GM23338 (cell line): ENCODE measurements around the gene C14orf119. TPM values are rescaled to one million over a fixed set of nuclear protein-coding genes. Genes with fewer than 3 reads are reported as not detected.
A peak's percentile ranks its signal among the peaks of the same experiment; 100 is the strongest.

Source experiments
- ATAC-seq: fragments of 200-7000 bp; cut with Tn5 transposase; 3 replicates; pipeline ENCODE4 v1.9.1; 2020
- DNase-seq: peaks from one replicate; pipeline ENCODE4 v3.0.0-alpha.2; 2015; ENCODE audit warnings: low spot score
- H2AFZ ChIP-seq: fragments of 200-600 bp; sonication (generic); 2 replicates; pipeline ENCODE4 v1.8.0; 2016; ENCODE audit warnings: antibody characterized with exemption, mild to moderate bottlenecking, moderate library complexity
- H3F3A ChIP-seq: fragments of 200-600 bp; sonication (generic); replicated peaks from 2 replicates; pipeline ENCODE4 v1.8.0; 2017; ENCODE audit warnings: antibody characterized with exemption, mixed run types, low read depth
- H3K27ac ChIP-seq: fragments of 200-600 bp; sonication (generic); 2 replicates; pipeline ENCODE4 v1.6.1; 2016; ENCODE audit warnings: low read depth
- H3K27me3 ChIP-seq: fragments of 200-600 bp; sonication (generic); 2 replicates; pipeline ENCODE4 v1.8.0; 2016; ENCODE audit warnings: mild to moderate bottlenecking, mixed run types, moderate library complexity; ENCODE audit not compliant: insufficient read depth
- H3K36me3 ChIP-seq: fragments of 200-600 bp; sonication (generic); 2 replicates; pipeline ENCODE4 v1.8.0; 2016; ENCODE audit warnings: mild to moderate bottlenecking; ENCODE audit not compliant: insufficient read depth
- H3K4me1 ChIP-seq: fragments of 200-600 bp; sonication (generic); 2 replicates; pipeline ENCODE4 v1.8.0; 2016; ENCODE audit warnings: mild to moderate bottlenecking, moderate library complexity; ENCODE audit not compliant: insufficient read depth
- H3K4me2 ChIP-seq: fragments of 200-600 bp; sonication (generic); 2 replicates; pipeline ENCODE4 v1.7.1; 2017; ENCODE audit warnings: mixed run types
- H3K4me3 ChIP-seq: fragments of 200-600 bp; sonication (generic); 2 replicates; pipeline ENCODE4 v1.6.1; 2016; ENCODE audit warnings: mixed run types
- H3K79me2 ChIP-seq: fragments of 200-600 bp; sonication (generic); replicated peaks from 2 replicates; pipeline ENCODE4 v1.8.0; 2017; ENCODE audit warnings: mild to moderate bottlenecking; ENCODE audit not compliant: insufficient read depth
- H3K9me2 ChIP-seq: fragments of 200-600 bp; sonication (generic); 2 replicates; pipeline ENCODE4 v1.8.0; 2017; ENCODE audit not compliant: insufficient read depth
- H4K20me1 ChIP-seq: fragments of 200-600 bp; sonication (generic); replicated peaks from 2 replicates; pipeline ENCODE4 v1.8.0; 2017; ENCODE audit warnings: mild to moderate bottlenecking; ENCODE audit not compliant: insufficient read depth
- H3K27ac Mint-ChIP-seq: 2 replicates; pipeline ENCODE4 v1.8.0; 2020; ENCODE audit warnings: inconsistent platforms, mild to moderate bottlenecking, moderate library complexity, mixed read lengths
- H3K27me3 Mint-ChIP-seq: 3 replicates; pipeline ENCODE4 v1.8.0; 2022; ENCODE audit warnings: low read depth, mild to moderate bottlenecking, moderate library complexity, mixed read lengths, inconsistent platforms; ENCODE audit not compliant: insufficient read depth, poor library complexity
- H3K36me3 Mint-ChIP-seq: 3 replicates; pipeline ENCODE4 v1.8.0; 2021; ENCODE audit warnings: low read depth, mild to moderate bottlenecking, inconsistent platforms, moderate library complexity, mixed read lengths
- H3K4me1 Mint-ChIP-seq: 3 replicates; pipeline ENCODE4 v1.8.0; 2020; ENCODE audit warnings: mild to moderate bottlenecking, inconsistent platforms, mixed read lengths
- H3K4me3 Mint-ChIP-seq: 3 replicates; pipeline ENCODE4 v1.8.0; 2021; ENCODE audit warnings: moderate library complexity, mild to moderate bottlenecking, inconsistent platforms, mixed read lengths
- H3K9me3 Mint-ChIP-seq: 3 replicates; pipeline ENCODE4 v1.8.0; 2020; ENCODE audit warnings: moderate library complexity, mild to moderate bottlenecking, inconsistent platforms, mixed read lengths
- CREB1 ChIP-seq: fragments of 250-450 bp; sonication (Bioruptor Pico); IDR thresholded peaks from 2 replicates; pipeline ENCODE4 v1.5.0; 2020; ENCODE audit warnings: low read depth, mild to moderate bottlenecking, moderate library complexity
- ETS1 ChIP-seq: IDR thresholded peaks from 2 replicates; pipeline ENCODE4 v1.6.1; 2016; ENCODE audit warnings: antibody characterized with exemption
- EZH2phosphoT487 ChIP-seq: fragments of 200-600 bp; sonication (generic); IDR thresholded peaks from one replicate; pipeline ENCODE4 v1.8.1; 2018; ENCODE audit warnings: antibody characterized with exemption; ENCODE audit not compliant: unreplicated experiment
- JUNB ChIP-seq: IDR thresholded peaks from one replicate; pipeline ENCODE4 v1.6.1; 2016; ENCODE audit warnings: antibody characterized with exemption; ENCODE audit not compliant: unreplicated experiment
- NANOG ChIP-seq: IDR thresholded peaks from 2 replicates; pipeline ENCODE4 v1.6.1; 2016; ENCODE audit warnings: antibody characterized with exemption, borderline replicate concordance
- STAT1 ChIP-seq: IDR thresholded peaks from one replicate; pipeline ENCODE4 v1.6.1; 2016; ENCODE audit warnings: antibody characterized with exemption; ENCODE audit not compliant: unreplicated experiment
- ZNF331 ChIP-seq: fragments of 250-450 bp; sonication (Bioruptor Pico); IDR thresholded peaks from 2 replicates; pipeline ENCODE4 v1.5.0; 2020; ENCODE audit warnings: low read depth, mild to moderate bottlenecking, moderate library complexity
- polyA plus RNA-seq: library from polyadenylated mRNA; unstranded; fragments of >200 nt; fragmentation: Nextera tagmentation; extraction: Ambion mirVana; gene quantifications from 2 replicates; pipeline ENCODE4 v1.2.1, GENCODE V29; 2016
- total RNA-seq: library from RNA; depleted of rRNA; stranded (reverse); fragments of >200 nt; shearing (Covaris generic); gene quantifications from 2 replicates; pipeline ENCODE4 v1.2.3, GENCODE V29; 2014
- TF ChIP-seq, protein P1 (sequence below), 2 experiments: fragments of 200-600 bp in 1 of 2; sonication (generic) in 1 of 2; conservative IDR thresholded peaks; 2 replicates each; pipeline versions ENCODE4 v1.5.1 to v1.6.1; 2016 to 2017; ENCODE audit warnings: antibody characterized with exemption in 2 of 2, low read depth in 2 of 2, mild to moderate bottlenecking in 2 of 2, moderate library complexity in 1 of 2
- TF ChIP-seq, protein P2 (sequence below): fragments of 250-450 bp; sonication (Bioruptor Pico); IDR thresholded peaks from 2 replicates; pipeline ENCODE4 v1.5.0; 2020; ENCODE audit warnings: mild to moderate bottlenecking, moderate library complexity

C14orf119 gene
- total and polyA plus RNA-seq, 2 experiments from 2014 or later = 49.4 to 118 TPM

GRCh38 chr14:23114669-23115038 is 19.3 kb downstream of the C14orf119 start:
- no peaks in the 10 kb centered on the region for H3K27me3 ChIP-seq
- Mint-ChIP-seq H3K4me3 (no peak overlapping the region; the same call in 2 of the 3 replicates), H3K27ac (no peak overlapping the region), H3K36me3 (no peaks in the 10 kb centered on the region), H3K4me1 (peaks cover 25% of the 10 kb centered on the region), H3K27me3 (peaks cover 8% of the 10 kb centered on the region), H3K9me3 (no peaks in the 10 kb centered on the region; the same call in 2 of the 3 replicates)
- no peak for DNase-seq
- no peaks in the 10 kb centered on the region for H3K79me2 ChIP-seq
- TF ChIP-seq, protein P1, sequence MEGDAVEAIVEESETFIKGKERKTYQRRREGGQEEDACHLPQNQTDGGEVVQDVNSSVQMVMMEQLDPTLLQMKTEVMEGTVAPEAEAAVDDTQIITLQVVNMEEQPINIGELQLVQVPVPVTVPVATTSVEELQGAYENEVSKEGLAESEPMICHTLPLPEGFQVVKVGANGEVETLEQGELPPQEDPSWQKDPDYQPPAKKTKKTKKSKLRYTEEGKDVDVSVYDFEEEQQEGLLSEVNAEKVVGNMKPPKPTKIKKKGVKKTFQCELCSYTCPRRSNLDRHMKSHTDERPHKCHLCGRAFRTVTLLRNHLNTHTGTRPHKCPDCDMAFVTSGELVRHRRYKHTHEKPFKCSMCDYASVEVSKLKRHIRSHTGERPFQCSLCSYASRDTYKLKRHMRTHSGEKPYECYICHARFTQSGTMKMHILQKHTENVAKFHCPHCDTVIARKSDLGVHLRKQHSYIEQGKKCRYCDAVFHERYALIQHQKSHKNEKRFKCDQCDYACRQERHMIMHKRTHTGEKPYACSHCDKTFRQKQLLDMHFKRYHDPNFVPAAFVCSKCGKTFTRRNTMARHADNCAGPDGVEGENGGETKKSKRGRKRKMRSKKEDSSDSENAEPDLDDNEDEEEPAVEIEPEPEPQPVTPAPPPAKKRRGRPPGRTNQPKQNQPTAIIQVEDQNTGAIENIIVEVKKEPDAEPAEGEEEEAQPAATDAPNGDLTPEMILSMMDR (conservative IDR thresholded peaks at IDR 0.05; ENCODE audit: low read depth in 2 of 2) = peak; percentile 15 to 36; a peak in 2 of 4 replicates
- TF ChIP-seq CREB1 (CRISPR knock-in tag) = no peak
- H3K4me3 ChIP-seq = no peak overlapping the region
- ATAC-seq = no peak
- no peaks in the 10 kb centered on the region for H3K36me3 ChIP-seq
- H3K4me1 ChIP-seq = peaks cover 18% of the 10 kb centered on the region
- no peaks in the 10 kb centered on the region for H3K9me2 ChIP-seq
- no peak overlapping the region for H2AFZ ChIP-seq
- no peak overlapping the region for H3K4me2 ChIP-seq
- H4K20me1 ChIP-seq = no peaks in the 10 kb centered on the region
- H3K27ac ChIP-seq = no peak overlapping the region
- H3F3A ChIP-seq = no peaks in the 10 kb centered on the region

GRCh38 chr14:23115039-23115731 is 19.9 kb downstream of the C14orf119 start:
- no peak overlapping the region for H2AFZ ChIP-seq
- no peak overlapping the region for H3K4me2 ChIP-seq
- Mint-ChIP-seq H3K4me1 (peaks cover 29% of the 10 kb centered on the region), H3K9me3 (no peaks in the 10 kb centered on the region; the same call in 2 of the 3 replicates), H3K27ac (no peak overlapping the region), H3K36me3 (no peaks in the 10 kb centered on the region; the same call in 2 of the 3 replicates), H3K4me3 (no peak overlapping the region), H3K27me3 (peaks cover 8% of the 10 kb centered on the region)
- no peak overlapping the region for H3K27ac ChIP-seq
- peaks cover 23% of the 10 kb centered on the region for H3K4me1 ChIP-seq
- no peaks in the 10 kb centered on the region for H3K36me3 ChIP-seq
- DNase-seq (no peak), ATAC-seq (no peak)
- no peaks in the 10 kb centered on the region for H3K79me2 ChIP-seq
- no peaks in the 10 kb centered on the region for H4K20me1 ChIP-seq
- no peaks in the 10 kb centered on the region for H3K9me2 ChIP-seq
- H3F3A ChIP-seq = no peaks in the 10 kb centered on the region
- no peak overlapping the region for H3K4me3 ChIP-seq
- no peaks in the 10 kb centered on the region for H3K27me3 ChIP-seq
- no peak for TF ChIP-seq ZNF331 (CRISPR knock-in tag)
- TF ChIP-seq, protein P2, sequence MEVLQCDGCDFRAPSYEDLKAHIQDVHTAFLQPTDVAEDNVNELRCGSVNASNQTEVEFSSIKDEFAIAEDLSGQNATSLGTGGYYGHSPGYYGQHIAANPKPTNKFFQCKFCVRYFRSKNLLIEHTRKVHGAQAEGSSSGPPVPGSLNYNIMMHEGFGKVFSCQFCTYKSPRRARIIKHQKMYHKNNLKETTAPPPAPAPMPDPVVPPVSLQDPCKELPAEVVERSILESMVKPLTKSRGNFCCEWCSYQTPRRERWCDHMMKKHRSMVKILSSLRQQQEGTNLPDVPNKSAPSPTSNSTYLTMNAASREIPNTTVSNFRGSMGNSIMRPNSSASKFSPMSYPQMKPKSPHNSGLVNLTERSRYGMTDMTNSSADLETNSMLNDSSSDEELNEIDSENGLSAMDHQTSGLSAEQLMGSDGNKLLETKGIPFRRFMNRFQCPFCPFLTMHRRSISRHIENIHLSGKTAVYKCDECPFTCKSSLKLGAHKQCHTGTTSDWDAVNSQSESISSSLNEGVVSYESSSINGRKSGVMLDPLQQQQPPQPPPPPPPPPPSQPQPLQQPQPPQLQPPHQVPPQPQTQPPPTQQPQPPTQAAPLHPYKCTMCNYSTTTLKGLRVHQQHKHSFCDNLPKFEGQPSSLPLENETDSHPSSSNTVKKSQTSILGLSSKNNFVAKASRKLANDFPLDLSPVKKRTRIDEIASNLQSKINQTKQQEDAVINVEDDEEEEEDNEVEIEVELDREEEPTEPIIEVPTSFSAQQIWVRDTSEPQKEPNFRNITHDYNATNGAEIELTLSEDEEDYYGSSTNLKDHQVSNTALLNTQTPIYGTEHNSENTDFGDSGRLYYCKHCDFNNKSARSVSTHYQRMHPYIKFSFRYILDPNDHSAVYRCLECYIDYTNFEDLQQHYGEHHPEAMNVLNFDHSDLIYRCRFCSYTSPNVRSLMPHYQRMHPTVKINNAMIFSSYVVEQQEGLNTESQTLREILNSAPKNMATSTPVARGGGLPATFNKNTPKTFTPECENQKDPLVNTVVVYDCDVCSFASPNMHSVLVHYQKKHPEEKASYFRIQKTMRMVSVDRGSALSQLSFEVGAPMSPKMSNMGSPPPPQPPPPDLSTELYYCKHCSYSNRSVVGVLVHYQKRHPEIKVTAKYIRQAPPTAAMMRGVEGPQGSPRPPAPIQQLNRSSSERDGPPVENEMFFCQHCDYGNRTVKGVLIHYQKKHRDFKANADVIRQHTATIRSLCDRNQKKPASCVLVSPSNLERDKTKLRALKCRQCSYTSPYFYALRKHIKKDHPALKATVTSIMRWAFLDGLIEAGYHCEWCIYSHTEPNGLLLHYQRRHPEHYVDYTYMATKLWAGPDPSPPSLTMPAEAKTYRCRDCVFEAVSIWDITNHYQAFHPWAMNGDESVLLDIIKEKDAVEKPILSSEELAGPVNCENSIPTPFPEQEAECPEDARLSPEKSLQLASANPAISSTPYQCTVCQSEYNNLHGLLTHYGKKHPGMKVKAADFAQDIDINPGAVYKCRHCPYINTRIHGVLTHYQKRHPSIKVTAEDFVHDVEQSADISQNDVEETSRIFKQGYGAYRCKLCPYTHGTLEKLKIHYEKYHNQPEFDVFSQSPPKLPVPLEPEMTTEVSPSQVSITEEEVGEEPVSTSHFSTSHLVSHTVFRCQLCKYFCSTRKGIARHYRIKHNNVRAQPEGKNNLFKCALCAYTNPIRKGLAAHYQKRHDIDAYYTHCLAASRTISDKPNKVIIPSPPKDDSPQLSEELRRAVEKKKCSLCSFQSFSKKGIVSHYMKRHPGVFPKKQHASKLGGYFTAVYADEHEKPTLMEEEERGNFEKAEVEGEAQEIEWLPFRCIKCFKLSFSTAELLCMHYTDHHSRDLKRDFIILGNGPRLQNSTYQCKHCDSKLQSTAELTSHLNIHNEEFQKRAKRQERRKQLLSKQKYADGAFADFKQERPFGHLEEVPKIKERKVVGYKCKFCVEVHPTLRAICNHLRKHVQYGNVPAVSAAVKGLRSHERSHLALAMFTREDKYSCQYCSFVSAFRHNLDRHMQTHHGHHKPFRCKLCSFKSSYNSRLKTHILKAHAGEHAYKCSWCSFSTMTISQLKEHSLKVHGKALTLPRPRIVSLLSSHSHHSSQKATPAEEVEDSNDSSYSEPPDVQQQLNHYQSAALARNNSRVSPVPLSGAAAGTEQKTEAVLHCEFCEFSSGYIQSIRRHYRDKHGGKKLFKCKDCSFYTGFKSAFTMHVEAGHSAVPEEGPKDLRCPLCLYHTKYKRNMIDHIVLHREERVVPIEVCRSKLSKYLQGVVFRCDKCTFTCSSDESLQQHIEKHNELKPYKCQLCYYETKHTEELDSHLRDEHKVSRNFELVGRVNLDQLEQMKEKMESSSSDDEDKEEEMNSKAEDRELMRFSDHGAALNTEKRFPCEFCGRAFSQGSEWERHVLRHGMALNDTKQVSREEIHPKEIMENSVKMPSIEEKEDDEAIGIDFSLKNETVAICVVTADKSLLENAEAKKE (CRISPR knock-in tag) = no peak
- no peak for TF ChIP-seq EZH2phosphoT487
- no peak for TF ChIP-seq CREB1 (CRISPR knock-in tag)
- TF ChIP-seq, protein P1 (conservative IDR thresholded peaks at IDR 0.05; ENCODE audit: low read depth in 2 of 2) = no peak
- TF ChIP-seq ETS1 = no peak
- no peak for TF ChIP-seq JUNB
- no peak for TF ChIP-seq NANOG
- TF ChIP-seq STAT1 = no peak
